ENCODE measurements around the gene C10orf143. TPM values are rescaled to one million over a fixed set of nuclear protein-coding genes. Genes with fewer than 3 reads are reported as not detected.
"Not testable (repeated sequence)": the region's sequence is repeated elsewhere in the genome, so short reads cannot be mapped to it uniquely, and the experiment has no call there.

C10orf143 gene
- total RNA-seq, 1 donor, result under 0.01 TPM

- no peak for TF ChIP-seq CTCF (IDR thresholded peaks at IDR 0.05; ENCODE audit: insufficient read depth, low read depth, low read length)
- H3K4me3 ChIP-seq (ENCODE audit: low read depth, low read length), result peak overlapping the region; percentile 87
- no peak for DNase-seq (ENCODE audit: low read depth)
Observed at GRCh38 chr10:130111852-130112180, 1.2 kb upstream of the C10orf143 start.

- DNase-seq (ENCODE audit: low read depth), result peak; percentile 97
- no peak for TF ChIP-seq CTCF (IDR thresholded peaks at IDR 0.05; ENCODE audit: insufficient read depth, low read depth, low read length)
- H3K4me3 ChIP-seq (ENCODE audit: low read depth, low read length), result peak overlapping the region; percentile 87
Observed at GRCh38 chr10:130111113-130111851, 652 bp upstream of the C10orf143 start.

- peak; percentile 80 for TF ChIP-seq CTCF (IDR thresholded peaks at IDR 0.05; ENCODE audit: insufficient read depth, low read depth, low read length)
- peak; percentile 88 for DNase-seq (ENCODE audit: low read depth)
- peak overlapping the region; percentile 87 for H3K4me3 ChIP-seq (ENCODE audit: low read depth, low read length)
Observed at GRCh38 chr10:130109796-130110245, 809 bp downstream of the C10orf143 start.

- H3K4me3 ChIP-seq (ENCODE audit: low read depth, low read length), result peak overlapping the region; percentile 87
- no peak for TF ChIP-seq CTCF (IDR thresholded peaks at IDR 0.05; ENCODE audit: insufficient read depth, low read depth, low read length)
- DNase-seq (ENCODE audit: low read depth), result no peak
Observed at GRCh38 chr10:130108934-130109604, 1.6 kb downstream of the C10orf143 start.

- not testable (repeated sequence) for DNase-seq (ENCODE audit: low read depth); H3K4me3 ChIP-seq (ENCODE audit: low read depth, low read length)
Observed at GRCh38 chr10:130108146-130108545, 2.5 kb downstream of the C10orf143 start.

GRCh38 chr10:130105724-130106123 lies 4.9 kb downstream of the C10orf143 start:
- no peak overlapping the region for H3K4me3 ChIP-seq (ENCODE audit: low read depth, low read length)
- no peak for DNase-seq (ENCODE audit: low read depth)
- no peak for TF ChIP-seq CTCF (IDR thresholded peaks at IDR 0.05; ENCODE audit: insufficient read depth, low read depth, low read length)

- no peak for TF ChIP-seq CTCF (IDR thresholded peaks at IDR 0.05; ENCODE audit: insufficient read depth, low read depth, low read length)
Observed at GRCh38 chr10:130099344-130099743, 11.3 kb downstream of the C10orf143 start.

GRCh38 chr10:130090565-130090964 lies 20.1 kb downstream of the C10orf143 start:
- DNase-seq (ENCODE audit: low read depth); H3K4me3 ChIP-seq (ENCODE audit: low read depth, low read length): not testable (repeated sequence)

More at GRCh38 chr10:130099344-130099743, 11.3 kb downstream of the C10orf143 start:
- no peak for DNase-seq (ENCODE audit: low read depth)
- no peak overlapping the region for H3K4me3 ChIP-seq (ENCODE audit: low read depth, low read length)

Measured in fibroblast of villous mesenchyme (primary cell).